ENCODE data around the gene ISOC2.
"Not testable (repeated sequence)": the region's sequence is repeated elsewhere in the genome, so short reads cannot be mapped to it uniquely, and the experiment has no call there.

DNA sequence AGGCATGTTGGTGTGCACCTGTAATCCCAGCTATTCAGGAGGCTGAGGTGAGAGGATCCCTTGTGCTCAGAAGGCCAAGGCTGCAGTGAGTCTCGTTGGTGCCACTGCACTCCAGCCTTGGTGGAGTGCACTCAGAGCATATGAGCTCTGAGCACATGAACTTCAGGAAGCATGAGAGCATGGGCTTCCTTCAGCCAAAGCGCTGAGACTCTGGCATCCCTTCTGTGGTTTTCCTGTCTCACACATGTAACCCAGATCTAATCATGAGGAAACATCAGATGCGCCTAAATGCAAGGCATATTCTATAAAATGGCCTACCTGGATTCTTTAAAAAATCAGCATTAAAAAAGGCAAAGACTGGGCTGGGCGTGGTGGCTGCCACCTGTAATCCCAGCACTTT is 40.2 kb downstream of the ISOC2 start:
- TF ChIP-seq, protein P1, sequence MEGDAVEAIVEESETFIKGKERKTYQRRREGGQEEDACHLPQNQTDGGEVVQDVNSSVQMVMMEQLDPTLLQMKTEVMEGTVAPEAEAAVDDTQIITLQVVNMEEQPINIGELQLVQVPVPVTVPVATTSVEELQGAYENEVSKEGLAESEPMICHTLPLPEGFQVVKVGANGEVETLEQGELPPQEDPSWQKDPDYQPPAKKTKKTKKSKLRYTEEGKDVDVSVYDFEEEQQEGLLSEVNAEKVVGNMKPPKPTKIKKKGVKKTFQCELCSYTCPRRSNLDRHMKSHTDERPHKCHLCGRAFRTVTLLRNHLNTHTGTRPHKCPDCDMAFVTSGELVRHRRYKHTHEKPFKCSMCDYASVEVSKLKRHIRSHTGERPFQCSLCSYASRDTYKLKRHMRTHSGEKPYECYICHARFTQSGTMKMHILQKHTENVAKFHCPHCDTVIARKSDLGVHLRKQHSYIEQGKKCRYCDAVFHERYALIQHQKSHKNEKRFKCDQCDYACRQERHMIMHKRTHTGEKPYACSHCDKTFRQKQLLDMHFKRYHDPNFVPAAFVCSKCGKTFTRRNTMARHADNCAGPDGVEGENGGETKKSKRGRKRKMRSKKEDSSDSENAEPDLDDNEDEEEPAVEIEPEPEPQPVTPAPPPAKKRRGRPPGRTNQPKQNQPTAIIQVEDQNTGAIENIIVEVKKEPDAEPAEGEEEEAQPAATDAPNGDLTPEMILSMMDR (IDR thresholded peaks at IDR 0.05), result not testable (repeated sequence)
- TF ChIP-seq POLR2AphosphoS5 (IDR thresholded peaks at IDR 0.05), result not testable (repeated sequence)
